HCT116 (cell line): ENCODE measurements around the gene MYH11.

Experiments
- ATF3 ChIP-seq: IDR thresholded peaks from 2 replicates; pipeline ENCODE4 v1.6.1; 2012
- CBX3 ChIP-seq: IDR thresholded peaks from 2 replicates; pipeline ENCODE4 v1.6.1; 2012; ENCODE audit warnings: low read depth
- CTCF ChIP-seq, 3 experiments: fragments of 200-600 bp in 1 of 3; sonication (generic) in 1 of 3; IDR thresholded peaks in 2 of 3; conservative IDR thresholded peaks in 1 of 3; 2 replicates each; pipeline ENCODE4 v1.5.1; 2012 to 2017; ENCODE audit warnings: low read depth in 2 of 3, low read length in 2 of 3, antibody characterized with exemption in 1 of 3, borderline replicate concordance in 1 of 3, control low read depth in 1 of 3, mild to moderate bottlenecking in 1 of 3, mixed read lengths in 1 of 3, mixed run types in 1 of 3, moderate library complexity in 1 of 3; ENCODE audit not compliant: insufficient read depth in 1 of 3
- ELF1 ChIP-seq: IDR thresholded peaks from 2 replicates; pipeline ENCODE4 v1.6.1; 2012; ENCODE audit warnings: low read depth, borderline replicate concordance
- EZH2phosphoT487 ChIP-seq: fragments of 200-600 bp; IDR thresholded peaks from 2 replicates; pipeline ENCODE4 v1.6.1; 2018; ENCODE audit warnings: antibody characterized with exemption, borderline replicate concordance
- JUND ChIP-seq: IDR thresholded peaks from 2 replicates; pipeline ENCODE4 v1.6.1; 2012
- POLR2A ChIP-seq: IDR thresholded peaks from 2 replicates; pipeline ENCODE4 v1.7.0; 2011; ENCODE audit warnings: borderline replicate concordance; ENCODE audit not compliant: insufficient read depth, insufficient read length; ENCODE audit errors: extremely low read depth
- POLR2AphosphoS5 ChIP-seq: IDR thresholded peaks from 2 replicates; pipeline ENCODE4 v1.6.1; 2011; ENCODE audit warnings: mild to moderate bottlenecking, low read depth, low read length, moderate library complexity
- REST ChIP-seq: IDR thresholded peaks from 2 replicates; pipeline ENCODE4 v1.6.1; 2012; ENCODE audit warnings: low read depth
- YY1 ChIP-seq: IDR thresholded peaks from 2 replicates; pipeline ENCODE4 v1.6.1; 2011; ENCODE audit warnings: low read length, low read depth, moderate library complexity, mild to moderate bottlenecking; ENCODE audit not compliant: insufficient replicate concordance; ENCODE audit errors: extremely low read depth
- ZBTB33 ChIP-seq: IDR thresholded peaks from 2 replicates; pipeline ENCODE4 v1.6.1; 2011; ENCODE audit warnings: mild to moderate bottlenecking, low read length, moderate library complexity; ENCODE audit not compliant: insufficient replicate concordance; ENCODE audit errors: extremely low read depth

DNA sequence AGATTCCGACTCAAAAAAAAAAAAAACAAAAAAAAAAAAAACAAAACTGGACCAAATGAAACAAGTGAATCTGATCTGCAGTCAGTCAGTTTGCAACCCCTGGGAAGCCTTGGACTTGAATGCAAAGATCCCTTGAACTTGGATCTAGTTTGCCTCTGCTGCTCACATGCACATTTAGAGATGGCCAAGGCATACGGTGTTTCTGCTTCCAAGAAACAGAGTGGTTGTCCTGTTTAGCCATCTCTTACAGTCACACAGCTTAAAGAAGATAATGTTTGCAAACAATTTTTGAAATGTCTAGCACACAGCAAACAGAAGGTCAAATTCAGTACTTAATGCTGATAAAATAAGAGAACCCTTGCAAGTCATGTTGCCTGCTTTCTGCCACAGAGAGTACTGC lies 202.2 kb downstream of the MYH11 start:
- TF ChIP-seq CTCF (IDR thresholded peaks at IDR 0.05 in 2 of 3, conservative IDR thresholded peaks at IDR 0.05 in 1 of 3; ENCODE audit: borderline replicate concordance in 1 of 3, insufficient read depth in 1 of 3, low read depth in 2 of 3, low read length in 2 of 3) (no peak), POLR2A (no peak), CBX3 (no peak), YY1 (no peak), ZBTB33 (no peak), POLR2AphosphoS5 (no peak), EZH2phosphoT487 (no peak), ATF3 (no peak), ELF1 (no peak), JUND (no peak), REST (no peak)
